ENCODE data around the gene WSCD1.

- TF ChIP-seq CREB5 (CRISPR knock-in tag; IDR thresholded peaks at IDR 0.05; ENCODE audit: low read depth) (no peak), PPARA (CRISPR knock-in tag; IDR thresholded peaks at IDR 0.05; ENCODE audit: borderline replicate concordance) (no peak), TOX (CRISPR knock-in tag; IDR thresholded peaks at IDR 0.05; ENCODE audit: borderline replicate concordance) (no peak), ISL1 (CRISPR knock-in tag; IDR thresholded peaks at IDR 0.05) (no peak), POU6F1 (CRISPR knock-in tag; IDR thresholded peaks at IDR 0.05; ENCODE audit: borderline replicate concordance, low read depth) (no peak), ZFP30 (CRISPR knock-in tag; IDR thresholded peaks at IDR 0.05) (no peak), PATZ1 (CRISPR knock-in tag; IDR thresholded peaks at IDR 0.05; ENCODE audit: borderline replicate concordance) (no peak)
Observed at GRCh38 chr17:6108987-6109386, 38.8 kb downstream of the WSCD1 start.
